OCI-LY1 (cell line): ENCODE results near the gene RBM20.
"Not testable (repeated sequence)": the region's sequence is repeated elsewhere in the genome, so short reads cannot be mapped to it uniquely, and the experiment has no call there.

Experiments
- H2AFZ ChIP-seq: fragments of 200-600 bp; sonication (generic), shearing (Covaris generic); 2 replicates; pipeline ENCODE4 v1.6.0; 2014; ENCODE audit warnings: antibody characterized with exemption, mild to moderate bottlenecking, low read length
- H3F3A ChIP-seq: fragments of 200-600 bp; sonication (generic), shearing (Covaris generic); 2 replicates; pipeline ENCODE4 v1.6.0; 2014; ENCODE audit warnings: mild to moderate bottlenecking, antibody characterized with exemption, low read length, moderate library complexity; ENCODE audit not compliant: insufficient read depth
- H3K27ac ChIP-seq: fragments of 200-600 bp; sonication (generic); 2 replicates; pipeline ENCODE4 v1.5.1; 2014; ENCODE audit warnings: low read length, mixed run types, mild to moderate bottlenecking, low read depth; ENCODE audit not compliant: poor library complexity, severe bottlenecking
- H3K27me3 ChIP-seq: fragments of 200-600 bp; sonication (generic); 2 replicates; pipeline ENCODE4 v1.6.0; 2014; ENCODE audit warnings: antibody characterized with exemption, mild to moderate bottlenecking, low read length, moderate library complexity; ENCODE audit not compliant: insufficient read depth
- H3K36me3 ChIP-seq: fragments of 200-600 bp; sonication (generic); 2 replicates; pipeline ENCODE4 v1.6.1; 2014; ENCODE audit warnings: mild to moderate bottlenecking, antibody characterized with exemption, low read length, moderate library complexity, mixed read lengths; ENCODE audit not compliant: insufficient read depth
- H3K4me1 ChIP-seq: fragments of 200-600 bp; sonication (generic); 2 replicates; pipeline ENCODE4 v1.5.1; 2014; ENCODE audit warnings: mild to moderate bottlenecking, low read length, moderate library complexity; ENCODE audit not compliant: insufficient read depth, severe bottlenecking
- H3K4me2 ChIP-seq: fragments of 200-600 bp; sonication (generic), shearing (Covaris generic); 2 replicates; pipeline ENCODE4 v1.6.1; 2014; ENCODE audit warnings: low read length
- H3K4me3 ChIP-seq: fragments of 200-600 bp; sonication (generic); 2 replicates; pipeline ENCODE4 v1.5.1; 2014; ENCODE audit warnings: low read length, low read depth, mild to moderate bottlenecking, mixed read lengths; ENCODE audit not compliant: poor library complexity, severe bottlenecking
- H3K79me2 ChIP-seq: fragments of 200-600 bp; shearing (Covaris generic); 2 replicates; pipeline ENCODE4 v1.6.1; 2016; ENCODE audit warnings: mixed run types, low read length, mixed read lengths; ENCODE audit not compliant: insufficient read depth
- H3K9ac ChIP-seq: fragments of 200-600 bp; sonication (generic), shearing (Covaris generic); 2 replicates; pipeline ENCODE4 v1.6.1; 2014; ENCODE audit warnings: mild to moderate bottlenecking, low read length, mixed read lengths
- H3K9me2 ChIP-seq: fragments of 200-600 bp; sonication (generic), shearing (Covaris generic); 2 replicates; pipeline ENCODE4 v1.6.1; 2014; ENCODE audit warnings: low read depth, mild to moderate bottlenecking, low read length, mixed read lengths
- H3K9me3 ChIP-seq: fragments of 200-600 bp; shearing (Covaris generic); 2 replicates; pipeline ENCODE4 v1.6.1; 2014; ENCODE audit warnings: low read length, mixed read lengths
- H4K20me1 ChIP-seq: fragments of 200-600 bp; sonication (generic), shearing (Covaris generic); 2 replicates; pipeline ENCODE4 v1.6.0; 2016; ENCODE audit warnings: mild to moderate bottlenecking, low read length; ENCODE audit not compliant: insufficient read depth
- CTCF ChIP-seq: fragments of 200-600 bp; sonication (generic), shearing (Covaris generic); IDR thresholded peaks from 2 replicates; pipeline ENCODE4 v1.5.1; 2017; ENCODE audit warnings: mild to moderate bottlenecking, antibody characterized with exemption, low read length, moderate library complexity, mixed read lengths
- EZH2 ChIP-seq: fragments of 200-600 bp; sonication (generic), shearing (Covaris generic); IDR thresholded peaks from 2 replicates; pipeline ENCODE4 v1.8.0; 2017; ENCODE audit warnings: borderline replicate concordance, mixed run types, mild to moderate bottlenecking, antibody characterized with exemption, low read length, moderate library complexity, mixed read lengths

The RBM20 gene

GRCh38 chr10:110657973-110658691 lies 14.0 kb downstream of the RBM20 start:
- H3K4me3 ChIP-seq, result no peak overlapping the region
- peak overlapping the region; percentile 45; the same call in 1 of the 2 replicates for H2AFZ ChIP-seq
- H3K4me2 ChIP-seq, result no peak overlapping the region; the same call in 1 of the 2 replicates
- no peaks in the 10 kb centered on the region for H3K9me2 ChIP-seq
- H3K79me2 ChIP-seq, result no peaks in the 10 kb centered on the region
- no peaks in the 10 kb centered on the region; the same call in 1 of the 2 replicates for H3F3A ChIP-seq
- no peaks in the 10 kb centered on the region for H3K9me3 ChIP-seq
- H3K4me1 ChIP-seq, result peaks cover 63% of the 10 kb centered on the region
- no peaks in the 10 kb centered on the region for H3K27me3 ChIP-seq
- H3K9ac ChIP-seq, result no peak overlapping the region
- TF ChIP-seq CTCF, result no peak
- TF ChIP-seq EZH2, result no peak
- peak overlapping the region; percentile 45 for H3K27ac ChIP-seq
- no peaks in the 10 kb centered on the region for H4K20me1 ChIP-seq
- H3K36me3 ChIP-seq, result no peaks in the 10 kb centered on the region

- Histone ChIP-seq H3F3A (no peaks in the 10 kb centered on the region; the same call in 1 of the 2 replicates), H3K4me3 (no peak overlapping the region), H3K36me3 (no peaks in the 10 kb centered on the region)
These were observed 15.4 kb downstream of the RBM20 start for GRCh38 chr10:110659558-110659957.

GRCh38 chr10:110660289-110660688 lies 16.2 kb downstream of the RBM20 start:
- H3K27ac ChIP-seq, H4K20me1 ChIP-seq, H3K9ac ChIP-seq, H3K27me3 ChIP-seq, H3F3A ChIP-seq, H3K79me2 ChIP-seq, H3K9me3 ChIP-seq, H3K4me2 ChIP-seq, H2AFZ ChIP-seq, H3K36me3 ChIP-seq, H3K9me2 ChIP-seq, H3K4me3 ChIP-seq: not testable (repeated sequence)
- peaks cover 41% of the 10 kb centered on the region for H3K4me1 ChIP-seq

More at GRCh38 chr10:110659558-110659957, 15.4 kb downstream of the RBM20 start:
- peaks cover 48% of the 10 kb centered on the region for H3K4me1 ChIP-seq
- no peaks in the 10 kb centered on the region for H4K20me1 ChIP-seq
- H3K9ac ChIP-seq, result no peak overlapping the region
- no peak overlapping the region for H2AFZ ChIP-seq
- TF ChIP-seq EZH2 (no peak), CTCF (no peak)
- no peaks in the 10 kb centered on the region for H3K9me2 ChIP-seq
- H3K4me2 ChIP-seq, result no peak overlapping the region
- no peaks in the 10 kb centered on the region for H3K79me2 ChIP-seq
- peak overlapping the region; percentile 45 for H3K27ac ChIP-seq
- no peaks in the 10 kb centered on the region for H3K9me3 ChIP-seq
- H3K27me3 ChIP-seq, result no peaks in the 10 kb centered on the region

- TF ChIP-seq CTCF, result no peak
- no peak for TF ChIP-seq EZH2
- H3K4me2 ChIP-seq, result no peak overlapping the region
- H3K4me3 ChIP-seq, result no peak overlapping the region
- H3K27ac ChIP-seq, result no peak overlapping the region
- no peaks in the 10 kb centered on the region for H3F3A ChIP-seq
- H3K79me2 ChIP-seq, result no peaks in the 10 kb centered on the region
- H3K9me2 ChIP-seq, result no peaks in the 10 kb centered on the region
- H3K9me3 ChIP-seq, result no peaks in the 10 kb centered on the region
- peaks cover 36% of the 10 kb centered on the region for H3K4me1 ChIP-seq
- H3K9ac ChIP-seq, result no peak overlapping the region
- H3K36me3 ChIP-seq, result no peaks in the 10 kb centered on the region
- H3K27me3 ChIP-seq, result no peaks in the 10 kb centered on the region
- no peaks in the 10 kb centered on the region for H4K20me1 ChIP-seq
- no peak overlapping the region for H2AFZ ChIP-seq
These were observed 17.2 kb downstream of the RBM20 start for GRCh38 chr10:110661292-110661691.
